ENCODE results near the gene GREM1.

GREM1 gene

GRCh38 chr15:32685576-32685975 lies 32.2 kb upstream of the GREM1 start:
- Mint-ChIP-seq H3K36me3 (ENCODE audit: low read depth) (peaks cover 11% of the 10 kb centered on the region), H3K27me3 (ENCODE audit: low read depth) (no peaks in the 10 kb centered on the region), H3K4me3 (no peak overlapping the region), H3K4me1 (ENCODE audit: low read depth) (peaks cover 11% of the 10 kb centered on the region), H3K27ac (no peak overlapping the region), H3K9me3 (no peaks in the 10 kb centered on the region)

GRCh38 chr15:32687556-32687955 lies 30.2 kb upstream of the GREM1 start:
- Mint-ChIP-seq H3K27ac (no peak overlapping the region), H3K4me1 (ENCODE audit: low read depth) (peaks cover 11% of the 10 kb centered on the region), H3K27me3 (ENCODE audit: low read depth) (no peaks in the 10 kb centered on the region), H3K36me3 (ENCODE audit: low read depth) (peaks cover 11% of the 10 kb centered on the region), H3K4me3 (no peak overlapping the region), H3K9me3 (no peaks in the 10 kb centered on the region)

- Mint-ChIP-seq H3K4me3 (no peak overlapping the region), H3K36me3 (ENCODE audit: low read depth) (peaks cover 11% of the 10 kb centered on the region), H3K27ac (no peak overlapping the region), H3K9me3 (no peaks in the 10 kb centered on the region), H3K27me3 (ENCODE audit: low read depth) (no peaks in the 10 kb centered on the region), H3K4me1 (ENCODE audit: low read depth) (peaks cover 11% of the 10 kb centered on the region)
Observed at GRCh38 chr15:32688151-32688639, 29.6 kb upstream of the GREM1 start.

- H3K36me3 Mint-ChIP-seq (ENCODE audit: low read depth): peaks cover 1% of the 10 kb centered on the region
- H3K27me3 Mint-ChIP-seq (ENCODE audit: low read depth): no peaks in the 10 kb centered on the region
- H3K4me3 Mint-ChIP-seq: no peak overlapping the region
- H3K27ac Mint-ChIP-seq: no peak overlapping the region
- H3K9me3 Mint-ChIP-seq: no peaks in the 10 kb centered on the region
- no peaks in the 10 kb centered on the region for H3K4me1 Mint-ChIP-seq (ENCODE audit: low read depth)
Observed at GRCh38 chr15:32690941-32691688, 26.7 kb upstream of the GREM1 start.

- H3K4me3 Mint-ChIP-seq: no peak overlapping the region
- no peaks in the 10 kb centered on the region for H3K27me3 Mint-ChIP-seq (ENCODE audit: low read depth)
- H3K9me3 Mint-ChIP-seq: no peaks in the 10 kb centered on the region
- no peak overlapping the region for H3K27ac Mint-ChIP-seq
- H3K36me3 Mint-ChIP-seq (ENCODE audit: low read depth): peaks cover under 1% of the 10 kb centered on the region
- H3K4me1 Mint-ChIP-seq (ENCODE audit: low read depth): no peaks in the 10 kb centered on the region
Observed at GRCh38 chr15:32691689-32692038, 26.1 kb upstream of the GREM1 start.

GRCh38 chr15:32692286-32692685 lies 25.5 kb upstream of the GREM1 start:
- H3K9me3 Mint-ChIP-seq: no peaks in the 10 kb centered on the region
- no peaks in the 10 kb centered on the region for H3K36me3 Mint-ChIP-seq (ENCODE audit: low read depth)
- H3K4me3 Mint-ChIP-seq: no peak overlapping the region
- H3K27me3 Mint-ChIP-seq (ENCODE audit: low read depth): no peaks in the 10 kb centered on the region
- no peak overlapping the region for H3K27ac Mint-ChIP-seq
- H3K4me1 Mint-ChIP-seq (ENCODE audit: low read depth): no peaks in the 10 kb centered on the region

- H3K27me3 Mint-ChIP-seq (ENCODE audit: low read depth): no peaks in the 10 kb centered on the region
- no peak overlapping the region for H3K27ac Mint-ChIP-seq
- H3K4me1 Mint-ChIP-seq (ENCODE audit: low read depth): no peaks in the 10 kb centered on the region
- H3K9me3 Mint-ChIP-seq: no peaks in the 10 kb centered on the region
- no peaks in the 10 kb centered on the region for H3K36me3 Mint-ChIP-seq (ENCODE audit: low read depth)
- no peak overlapping the region for H3K4me3 Mint-ChIP-seq
Observed at GRCh38 chr15:32694222-32694983, 23.4 kb upstream of the GREM1 start.

GRCh38 chr15:32698773-32699390 lies 18.9 kb upstream of the GREM1 start:
- Mint-ChIP-seq H3K36me3 (ENCODE audit: low read depth) (no peaks in the 10 kb centered on the region), H3K27ac (no peak overlapping the region), H3K27me3 (ENCODE audit: low read depth) (peaks cover 5% of the 10 kb centered on the region), H3K4me3 (no peak overlapping the region), H3K9me3 (no peaks in the 10 kb centered on the region), H3K4me1 (ENCODE audit: low read depth) (no peaks in the 10 kb centered on the region)

- no peak overlapping the region for H3K27ac Mint-ChIP-seq
- peaks cover 18% of the 10 kb centered on the region for H3K27me3 Mint-ChIP-seq (ENCODE audit: low read depth)
- no peaks in the 10 kb centered on the region for H3K36me3 Mint-ChIP-seq (ENCODE audit: low read depth)
Observed at GRCh38 chr15:32700501-32701150, 17.2 kb upstream of the GREM1 start.

GRCh38 chr15:32701863-32702262 lies 15.9 kb upstream of the GREM1 start:
- H3K27me3 Mint-ChIP-seq (ENCODE audit: low read depth): peaks cover 22% of the 10 kb centered on the region
- H3K4me1 Mint-ChIP-seq (ENCODE audit: low read depth): no peaks in the 10 kb centered on the region
- no peaks in the 10 kb centered on the region for H3K9me3 Mint-ChIP-seq
- no peak overlapping the region for H3K27ac Mint-ChIP-seq
- no peaks in the 10 kb centered on the region for H3K36me3 Mint-ChIP-seq (ENCODE audit: low read depth)
- H3K4me3 Mint-ChIP-seq: no peak overlapping the region

More at GRCh38 chr15:32700501-32701150, 17.2 kb upstream of the GREM1 start:
- Mint-ChIP-seq H3K4me3 (no peak overlapping the region), H3K4me1 (ENCODE audit: low read depth) (no peaks in the 10 kb centered on the region), H3K9me3 (no peaks in the 10 kb centered on the region)

GRCh38 chr15:32704395-32704981 lies 13.3 kb upstream of the GREM1 start:
- H3K36me3 Mint-ChIP-seq (ENCODE audit: low read depth): no peaks in the 10 kb centered on the region
- H3K27me3 Mint-ChIP-seq (ENCODE audit: low read depth): peaks cover 33% of the 10 kb centered on the region
- no peak overlapping the region for H3K27ac Mint-ChIP-seq
- no peaks in the 10 kb centered on the region for H3K4me1 Mint-ChIP-seq (ENCODE audit: low read depth)
- H3K9me3 Mint-ChIP-seq: no peaks in the 10 kb centered on the region
- H3K4me3 Mint-ChIP-seq: no peak overlapping the region

GRCh38 chr15:32705446-32705845 lies 12.4 kb upstream of the GREM1 start:
- Mint-ChIP-seq H3K27me3 (ENCODE audit: low read depth) (peaks cover 36% of the 10 kb centered on the region), H3K27ac (no peak overlapping the region), H3K4me3 (no peak overlapping the region), H3K36me3 (ENCODE audit: low read depth) (no peaks in the 10 kb centered on the region), H3K4me1 (ENCODE audit: low read depth) (no peaks in the 10 kb centered on the region), H3K9me3 (no peaks in the 10 kb centered on the region)

GRCh38 chr15:32706704-32707103 lies 11.1 kb upstream of the GREM1 start:
- H3K4me1 Mint-ChIP-seq (ENCODE audit: low read depth): no peaks in the 10 kb centered on the region

GRCh38 chr15:32707436-32707835 lies 10.4 kb upstream of the GREM1 start:
- H3K27me3 Mint-ChIP-seq (ENCODE audit: low read depth): peaks cover 40% of the 10 kb centered on the region
- H3K36me3 Mint-ChIP-seq (ENCODE audit: low read depth): no peaks in the 10 kb centered on the region
- no peaks in the 10 kb centered on the region for H3K9me3 Mint-ChIP-seq
- no peak overlapping the region for H3K4me3 Mint-ChIP-seq
- no peaks in the 10 kb centered on the region for H3K4me1 Mint-ChIP-seq (ENCODE audit: low read depth)
- H3K27ac Mint-ChIP-seq: no peak overlapping the region

More at GRCh38 chr15:32706704-32707103, 11.1 kb upstream of the GREM1 start:
- no peaks in the 10 kb centered on the region for H3K36me3 Mint-ChIP-seq (ENCODE audit: low read depth)
- no peaks in the 10 kb centered on the region for H3K9me3 Mint-ChIP-seq
- peaks cover 34% of the 10 kb centered on the region for H3K27me3 Mint-ChIP-seq (ENCODE audit: low read depth)
- H3K4me3 Mint-ChIP-seq: no peak overlapping the region
- no peak overlapping the region for H3K27ac Mint-ChIP-seq
